Measurements from ENCODE around the gene ANKRD33B.
A peak's percentile ranks its signal among the peaks of the same experiment; 100 is the strongest.

- TF ChIP-seq CTCF (IDR thresholded peaks at IDR 0.05) (peak in 6 of 12 donors; percentile 12 to 31 (median 24)), POLR2A (IDR thresholded peaks at IDR 0.05) (no peak)
Observed at GRCh38 chr5:10521466-10522223, 42.2 kb upstream of the ANKRD33B start.

All from heart left ventricle (tissue), 13 donors.